ENCODE data around the gene RAPGEF5.

DNA sequence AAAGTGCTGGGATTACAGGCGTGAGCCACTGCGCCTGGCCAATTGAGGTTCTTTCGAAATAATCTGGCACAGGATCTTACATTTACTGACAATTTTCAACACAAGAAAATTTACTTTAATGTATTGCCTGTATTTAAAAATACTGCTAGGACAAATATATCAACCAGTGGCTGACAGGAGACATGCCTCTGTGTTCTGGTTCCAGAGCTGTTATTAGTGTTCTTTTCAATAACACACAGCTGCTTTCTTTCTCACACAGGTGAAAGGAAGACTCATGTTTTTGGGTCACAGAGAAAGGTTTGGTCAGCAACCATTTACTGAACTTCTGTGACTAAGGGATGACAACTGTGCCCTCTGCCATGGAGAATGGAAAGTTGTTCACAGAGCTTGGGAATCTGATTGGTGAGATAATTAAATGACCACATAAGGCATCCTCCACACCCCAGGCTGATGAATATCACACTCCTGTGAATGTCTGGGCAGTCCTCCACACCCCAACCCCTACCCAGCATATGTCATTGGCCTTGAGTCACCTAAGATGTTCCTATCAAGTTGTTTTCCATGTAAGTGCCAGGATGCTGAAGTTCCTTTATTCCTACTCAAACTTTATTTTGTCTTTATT is 180.1 kb downstream of the RAPGEF5 start:
- TF ChIP-seq, protein P1, sequence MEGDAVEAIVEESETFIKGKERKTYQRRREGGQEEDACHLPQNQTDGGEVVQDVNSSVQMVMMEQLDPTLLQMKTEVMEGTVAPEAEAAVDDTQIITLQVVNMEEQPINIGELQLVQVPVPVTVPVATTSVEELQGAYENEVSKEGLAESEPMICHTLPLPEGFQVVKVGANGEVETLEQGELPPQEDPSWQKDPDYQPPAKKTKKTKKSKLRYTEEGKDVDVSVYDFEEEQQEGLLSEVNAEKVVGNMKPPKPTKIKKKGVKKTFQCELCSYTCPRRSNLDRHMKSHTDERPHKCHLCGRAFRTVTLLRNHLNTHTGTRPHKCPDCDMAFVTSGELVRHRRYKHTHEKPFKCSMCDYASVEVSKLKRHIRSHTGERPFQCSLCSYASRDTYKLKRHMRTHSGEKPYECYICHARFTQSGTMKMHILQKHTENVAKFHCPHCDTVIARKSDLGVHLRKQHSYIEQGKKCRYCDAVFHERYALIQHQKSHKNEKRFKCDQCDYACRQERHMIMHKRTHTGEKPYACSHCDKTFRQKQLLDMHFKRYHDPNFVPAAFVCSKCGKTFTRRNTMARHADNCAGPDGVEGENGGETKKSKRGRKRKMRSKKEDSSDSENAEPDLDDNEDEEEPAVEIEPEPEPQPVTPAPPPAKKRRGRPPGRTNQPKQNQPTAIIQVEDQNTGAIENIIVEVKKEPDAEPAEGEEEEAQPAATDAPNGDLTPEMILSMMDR (IDR thresholded peaks at IDR 0.05), result no peak
- no peak for TF ChIP-seq POLR2A (IDR thresholded peaks at IDR 0.05)
